Neural cell (in vitro differentiated cells): ENCODE measurements around the gene PTPRG. TPM values are rescaled to one million over a fixed set of nuclear protein-coding genes. Genes with fewer than 3 reads are reported as not detected.

Experiments
- H2AFZ ChIP-seq: fragments of 200-600, 300-800 bp; sonication (generic), shearing (Covaris generic); 2 replicates; pipeline ENCODE4 v1.6.0; 2014; ENCODE audit warnings: low read depth, mild to moderate bottlenecking, antibody characterized with exemption, low read length, moderate library complexity
- H3F3A ChIP-seq: fragments of 200-600 bp; shearing (Covaris generic); 2 replicates; pipeline ENCODE4 v1.6.1; 2016; ENCODE audit warnings: mild to moderate bottlenecking, moderate library complexity, mixed read lengths, antibody characterized with exemption, low read length; ENCODE audit not compliant: insufficient read depth, poor library complexity, severe bottlenecking
- H3K27ac ChIP-seq: fragments of 200-600, 300-800 bp; sonication (generic), shearing (Covaris generic); 2 replicates; pipeline ENCODE4 v1.5.1; 2014; ENCODE audit warnings: mild to moderate bottlenecking, low read length, moderate library complexity
- H3K27me3 ChIP-seq: fragments of 300-800, 200-600 bp; sonication (generic), shearing (Covaris generic); 2 replicates; pipeline ENCODE4 v1.6.0; 2014; ENCODE audit warnings: mild to moderate bottlenecking, low read depth, low read length, moderate library complexity; ENCODE audit not compliant: insufficient read depth
- H3K36me3 ChIP-seq: fragments of 300-800, 200-600 bp; sonication (generic), shearing (Covaris generic); 2 replicates; pipeline ENCODE4 v1.5.1; 2014; ENCODE audit warnings: mild to moderate bottlenecking, antibody characterized with exemption, low read length, moderate library complexity; ENCODE audit not compliant: insufficient read depth
- H3K4me2 ChIP-seq: fragments of 300-800, 200-600 bp; sonication (generic), shearing (Covaris generic); 2 replicates; pipeline ENCODE4 v1.6.0; 2014; ENCODE audit warnings: mild to moderate bottlenecking, low read length
- H3K4me3 ChIP-seq: fragments of 300-800, 200-600 bp; sonication (generic), shearing (Covaris generic); 2 replicates; pipeline ENCODE4 v1.5.1; 2014; ENCODE audit warnings: mild to moderate bottlenecking, low read length, moderate library complexity
- H3K79me2 ChIP-seq: fragments of 200-600 bp; shearing (Covaris generic); replicated peaks from 2 replicates; pipeline ENCODE4 v1.6.0; 2014; ENCODE audit warnings: mild to moderate bottlenecking, low read length, moderate library complexity; ENCODE audit not compliant: insufficient read depth
- H3K9ac ChIP-seq: fragments of 300-800, 200-600 bp; sonication (generic), shearing (Covaris generic); 2 replicates; pipeline ENCODE4 v1.6.1; 2016; ENCODE audit warnings: mild to moderate bottlenecking, low read length, mixed read lengths
- H3K9me2 ChIP-seq: fragments of 200-600 bp; shearing (Covaris generic); 2 replicates; pipeline ENCODE4 v1.6.1; 2016; ENCODE audit warnings: mild to moderate bottlenecking, low read length, mixed read lengths; ENCODE audit not compliant: insufficient read depth
- H3K9me3 ChIP-seq: fragments of 200-600, 300-800 bp; sonication (generic), shearing (Covaris generic); 2 replicates; pipeline ENCODE4 v1.6.1; 2016; ENCODE audit warnings: mild to moderate bottlenecking, mixed run types, low read length, moderate library complexity, mixed read lengths
- H4K20me1 ChIP-seq: fragments of 200-600 bp; shearing (Covaris generic); 2 replicates; pipeline ENCODE4 v1.6.1; 2016; ENCODE audit warnings: mild to moderate bottlenecking, mixed run types; ENCODE audit not compliant: insufficient read depth
- EP300 ChIP-seq: fragments of 450-650 bp; conservative IDR thresholded peaks from 2 replicates; pipeline ENCODE4 v1.6.1; 2014; ENCODE audit warnings: antibody characterized with exemption, mild to moderate bottlenecking, moderate library complexity; ENCODE audit not compliant: poor library complexity, severe bottlenecking
- EZH2 ChIP-seq: fragments of 200-600, 300-800 bp; shearing (Covaris generic), sonication (generic); IDR thresholded peaks from 2 replicates; pipeline ENCODE4 v1.6.1; 2014; ENCODE audit warnings: antibody characterized with exemption, low read length, borderline replicate concordance, mild to moderate bottlenecking; ENCODE audit not compliant: insufficient read depth, poor library complexity, severe bottlenecking
- MXI1 ChIP-seq: fragments of 450-650 bp; conservative IDR thresholded peaks from 2 replicates; pipeline ENCODE4 v1.6.1; 2014; ENCODE audit warnings: antibody characterized with exemption, mild to moderate bottlenecking; ENCODE audit not compliant: poor library complexity, severe bottlenecking
- POLR2AphosphoS5 ChIP-seq: IDR thresholded peaks from 2 replicates; pipeline ENCODE4 v1.6.1; 2012
- RAD21 ChIP-seq: fragments of 450-650 bp; conservative IDR thresholded peaks from 2 replicates; pipeline ENCODE4 v1.6.1; 2014; ENCODE audit warnings: antibody characterized with exemption, mild to moderate bottlenecking, moderate library complexity
- SMC3 ChIP-seq: fragments of 450-650 bp; conservative IDR thresholded peaks from 2 replicates; pipeline ENCODE4 v1.6.1; 2014; ENCODE audit warnings: antibody characterized with exemption, mild to moderate bottlenecking, moderate library complexity; ENCODE audit not compliant: poor library complexity
- TAF1 ChIP-seq: IDR thresholded peaks from 2 replicates; pipeline ENCODE4 v1.6.1; 2012; ENCODE audit warnings: low read depth
- polyA plus RNA-seq: library from polyadenylated mRNA; depleted of rRNA; stranded (reverse); fragments of >200 nt; gene quantifications from 2 replicates; pipeline ENCODE4 v1.2.3, GENCODE V29; 2014
- TF ChIP-seq, protein P1 (sequence below): IDR thresholded peaks from 2 replicates; pipeline ENCODE4 v1.6.1; 2012; ENCODE audit warnings: borderline replicate concordance
- TF ChIP-seq, protein P2 (sequence below): fragments of 450-650 bp; IDR thresholded peaks from 2 replicates; pipeline ENCODE4 v1.5.1; 2014; ENCODE audit warnings: antibody characterized with exemption, mild to moderate bottlenecking, moderate library complexity; ENCODE audit not compliant: poor library complexity, severe bottlenecking

PTPRG gene
- polyA plus RNA-seq, 1 donor from 2014 or later: 33.1 TPM

GRCh38 chr3:61617041-61617440 lies 55.7 kb downstream of the PTPRG start:
- Histone ChIP-seq H3K27ac (no peak overlapping the region), H3K4me3 (peak overlapping the region; percentile 22), H3K9ac (no peak overlapping the region), H3K27me3 (no peaks in the 10 kb centered on the region), H3K36me3 (no peaks in the 10 kb centered on the region), H3K9me3 (no peaks in the 10 kb centered on the region), H2AFZ (no peak overlapping the region), H3F3A (no peaks in the 10 kb centered on the region), H3K9me2 (no peaks in the 10 kb centered on the region), H3K4me2 (no peak overlapping the region), H3K79me2 (no peaks in the 10 kb centered on the region), H4K20me1 (no peaks in the 10 kb centered on the region)
- no peak for TF ChIP-seq TAF1
- TF ChIP-seq MXI1: no peak
- no peak for TF ChIP-seq SMC3
- TF ChIP-seq, protein P1, sequence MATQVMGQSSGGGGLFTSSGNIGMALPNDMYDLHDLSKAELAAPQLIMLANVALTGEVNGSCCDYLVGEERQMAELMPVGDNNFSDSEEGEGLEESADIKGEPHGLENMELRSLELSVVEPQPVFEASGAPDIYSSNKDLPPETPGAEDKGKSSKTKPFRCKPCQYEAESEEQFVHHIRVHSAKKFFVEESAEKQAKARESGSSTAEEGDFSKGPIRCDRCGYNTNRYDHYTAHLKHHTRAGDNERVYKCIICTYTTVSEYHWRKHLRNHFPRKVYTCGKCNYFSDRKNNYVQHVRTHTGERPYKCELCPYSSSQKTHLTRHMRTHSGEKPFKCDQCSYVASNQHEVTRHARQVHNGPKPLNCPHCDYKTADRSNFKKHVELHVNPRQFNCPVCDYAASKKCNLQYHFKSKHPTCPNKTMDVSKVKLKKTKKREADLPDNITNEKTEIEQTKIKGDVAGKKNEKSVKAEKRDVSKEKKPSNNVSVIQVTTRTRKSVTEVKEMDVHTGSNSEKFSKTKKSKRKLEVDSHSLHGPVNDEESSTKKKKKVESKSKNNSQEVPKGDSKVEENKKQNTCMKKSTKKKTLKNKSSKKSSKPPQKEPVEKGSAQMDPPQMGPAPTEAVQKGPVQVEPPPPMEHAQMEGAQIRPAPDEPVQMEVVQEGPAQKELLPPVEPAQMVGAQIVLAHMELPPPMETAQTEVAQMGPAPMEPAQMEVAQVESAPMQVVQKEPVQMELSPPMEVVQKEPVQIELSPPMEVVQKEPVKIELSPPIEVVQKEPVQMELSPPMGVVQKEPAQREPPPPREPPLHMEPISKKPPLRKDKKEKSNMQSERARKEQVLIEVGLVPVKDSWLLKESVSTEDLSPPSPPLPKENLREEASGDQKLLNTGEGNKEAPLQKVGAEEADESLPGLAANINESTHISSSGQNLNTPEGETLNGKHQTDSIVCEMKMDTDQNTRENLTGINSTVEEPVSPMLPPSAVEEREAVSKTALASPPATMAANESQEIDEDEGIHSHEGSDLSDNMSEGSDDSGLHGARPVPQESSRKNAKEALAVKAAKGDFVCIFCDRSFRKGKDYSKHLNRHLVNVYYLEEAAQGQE: no peak
- TF ChIP-seq EP300: no peak
- no peak for TF ChIP-seq POLR2AphosphoS5

GRCh38 chr3:61617651-61618050 lies 56.3 kb downstream of the PTPRG start:
- no peaks in the 10 kb centered on the region for H4K20me1 ChIP-seq
- H3K27me3 ChIP-seq: no peaks in the 10 kb centered on the region
- no peaks in the 10 kb centered on the region for H3F3A ChIP-seq
- no peaks in the 10 kb centered on the region for H3K79me2 ChIP-seq
- peak overlapping the region; percentile 11 for H3K27ac ChIP-seq
- H3K4me2 ChIP-seq: peak overlapping the region; percentile 23
- H3K9me3 ChIP-seq: no peaks in the 10 kb centered on the region
- no peaks in the 10 kb centered on the region for H3K36me3 ChIP-seq
- no peaks in the 10 kb centered on the region for H3K9me2 ChIP-seq
- H3K9ac ChIP-seq: no peak overlapping the region
- no peak overlapping the region for H2AFZ ChIP-seq
- peak overlapping the region; percentile 22 for H3K4me3 ChIP-seq
- TF ChIP-seq POLR2AphosphoS5: peak; percentile 76
- TF ChIP-seq, protein P1: no peak
- TF ChIP-seq SMC3: peak; percentile 14
- peak; percentile 96 for TF ChIP-seq EP300
- TF ChIP-seq RAD21: peak; percentile 21

GRCh38 chr3:61618231-61618630 lies 56.9 kb downstream of the PTPRG start:
- H4K20me1 ChIP-seq: no peaks in the 10 kb centered on the region
- H3K9me3 ChIP-seq: no peaks in the 10 kb centered on the region
- H2AFZ ChIP-seq: no peak overlapping the region
- H3K27me3 ChIP-seq: no peaks in the 10 kb centered on the region
- no peaks in the 10 kb centered on the region for H3F3A ChIP-seq
- peak overlapping the region; percentile 11 for H3K27ac ChIP-seq
- H3K9ac ChIP-seq: no peak overlapping the region
- H3K9me2 ChIP-seq: no peaks in the 10 kb centered on the region
- H3K4me2 ChIP-seq: no peak overlapping the region
- H3K4me3 ChIP-seq: no peak overlapping the region
- H3K36me3 ChIP-seq: no peaks in the 10 kb centered on the region
- H3K79me2 ChIP-seq: no peaks in the 10 kb centered on the region
- TF ChIP-seq POLR2AphosphoS5 (no peak), SMC3 (no peak), EZH2 (no peak), TAF1 (no peak), RAD21 (no peak), EP300 (no peak), MXI1 (no peak)
- TF ChIP-seq, protein P2, sequence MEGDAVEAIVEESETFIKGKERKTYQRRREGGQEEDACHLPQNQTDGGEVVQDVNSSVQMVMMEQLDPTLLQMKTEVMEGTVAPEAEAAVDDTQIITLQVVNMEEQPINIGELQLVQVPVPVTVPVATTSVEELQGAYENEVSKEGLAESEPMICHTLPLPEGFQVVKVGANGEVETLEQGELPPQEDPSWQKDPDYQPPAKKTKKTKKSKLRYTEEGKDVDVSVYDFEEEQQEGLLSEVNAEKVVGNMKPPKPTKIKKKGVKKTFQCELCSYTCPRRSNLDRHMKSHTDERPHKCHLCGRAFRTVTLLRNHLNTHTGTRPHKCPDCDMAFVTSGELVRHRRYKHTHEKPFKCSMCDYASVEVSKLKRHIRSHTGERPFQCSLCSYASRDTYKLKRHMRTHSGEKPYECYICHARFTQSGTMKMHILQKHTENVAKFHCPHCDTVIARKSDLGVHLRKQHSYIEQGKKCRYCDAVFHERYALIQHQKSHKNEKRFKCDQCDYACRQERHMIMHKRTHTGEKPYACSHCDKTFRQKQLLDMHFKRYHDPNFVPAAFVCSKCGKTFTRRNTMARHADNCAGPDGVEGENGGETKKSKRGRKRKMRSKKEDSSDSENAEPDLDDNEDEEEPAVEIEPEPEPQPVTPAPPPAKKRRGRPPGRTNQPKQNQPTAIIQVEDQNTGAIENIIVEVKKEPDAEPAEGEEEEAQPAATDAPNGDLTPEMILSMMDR: no peak
